ENCODE results near the gene CNOT2. TPM values are rescaled to one million over a fixed set of nuclear protein-coding genes. Genes with fewer than 3 reads are reported as not detected.

CNOT2 gene
- total RNA-seq, 1 experiment from 2014 or later: 49.3 TPM

DNA sequence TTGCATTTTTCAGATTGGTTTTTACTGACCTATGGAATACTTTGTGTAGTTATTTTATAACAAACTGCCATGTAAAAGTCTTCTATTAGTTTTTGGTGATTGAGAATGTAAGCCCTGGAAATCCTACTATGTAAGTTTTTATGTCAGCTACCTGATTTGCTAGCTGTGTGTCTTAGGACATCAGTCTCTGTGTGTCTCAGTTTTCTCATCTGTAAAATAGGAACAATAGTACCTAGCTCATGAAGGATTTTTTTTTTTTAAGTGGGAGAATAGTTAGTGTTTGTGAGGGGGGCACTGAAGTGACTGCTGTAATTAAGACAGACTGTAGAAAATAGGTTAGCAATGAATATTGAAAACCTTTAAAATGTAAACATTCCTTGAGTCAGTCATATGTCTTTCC is 70.9 kb downstream of the CNOT2 start:
- intact Hi-C loops (cut with micrococcal nuclease; ENCODE audit: unreplicated experiment) (no loop called here), in situ Hi-C loops (cut with HindIII; ENCODE audit: low pct_unique_long_range_greater_than_20kb, low sequenced_read_pairs) (no loop called here)
- POLR2A ChIA-PET: no interaction called here
- peaks cover 2% of the 10 kb centered on the region; the same call in 1 of the 2 replicates for H3K36me3 ChIP-seq (ENCODE audit: control insufficient read depth, insufficient read depth, low read length)
- DNase-seq (ENCODE audit: low read depth, low spot score) (no peak), ATAC-seq (no peak)
- no peaks in the 10 kb centered on the region for H3K27me3 ChIP-seq (ENCODE audit: control insufficient read depth, insufficient read depth, low read length)
- H3K27ac ChIP-seq (ENCODE audit: low read length): no peak overlapping the region
- no peaks in the 10 kb centered on the region for H3K4me1 ChIP-seq (ENCODE audit: control insufficient read depth, insufficient read depth, low read length)
- TF ChIP-seq, protein P1, sequence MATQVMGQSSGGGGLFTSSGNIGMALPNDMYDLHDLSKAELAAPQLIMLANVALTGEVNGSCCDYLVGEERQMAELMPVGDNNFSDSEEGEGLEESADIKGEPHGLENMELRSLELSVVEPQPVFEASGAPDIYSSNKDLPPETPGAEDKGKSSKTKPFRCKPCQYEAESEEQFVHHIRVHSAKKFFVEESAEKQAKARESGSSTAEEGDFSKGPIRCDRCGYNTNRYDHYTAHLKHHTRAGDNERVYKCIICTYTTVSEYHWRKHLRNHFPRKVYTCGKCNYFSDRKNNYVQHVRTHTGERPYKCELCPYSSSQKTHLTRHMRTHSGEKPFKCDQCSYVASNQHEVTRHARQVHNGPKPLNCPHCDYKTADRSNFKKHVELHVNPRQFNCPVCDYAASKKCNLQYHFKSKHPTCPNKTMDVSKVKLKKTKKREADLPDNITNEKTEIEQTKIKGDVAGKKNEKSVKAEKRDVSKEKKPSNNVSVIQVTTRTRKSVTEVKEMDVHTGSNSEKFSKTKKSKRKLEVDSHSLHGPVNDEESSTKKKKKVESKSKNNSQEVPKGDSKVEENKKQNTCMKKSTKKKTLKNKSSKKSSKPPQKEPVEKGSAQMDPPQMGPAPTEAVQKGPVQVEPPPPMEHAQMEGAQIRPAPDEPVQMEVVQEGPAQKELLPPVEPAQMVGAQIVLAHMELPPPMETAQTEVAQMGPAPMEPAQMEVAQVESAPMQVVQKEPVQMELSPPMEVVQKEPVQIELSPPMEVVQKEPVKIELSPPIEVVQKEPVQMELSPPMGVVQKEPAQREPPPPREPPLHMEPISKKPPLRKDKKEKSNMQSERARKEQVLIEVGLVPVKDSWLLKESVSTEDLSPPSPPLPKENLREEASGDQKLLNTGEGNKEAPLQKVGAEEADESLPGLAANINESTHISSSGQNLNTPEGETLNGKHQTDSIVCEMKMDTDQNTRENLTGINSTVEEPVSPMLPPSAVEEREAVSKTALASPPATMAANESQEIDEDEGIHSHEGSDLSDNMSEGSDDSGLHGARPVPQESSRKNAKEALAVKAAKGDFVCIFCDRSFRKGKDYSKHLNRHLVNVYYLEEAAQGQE (IDR thresholded peaks at IDR 0.05; ENCODE audit: insufficient read depth in 1 of 2, low read depth in 2 of 2, low read length in 1 of 2): no peak
- no peak for TF ChIP-seq SIN3A (IDR thresholded peaks at IDR 0.05; ENCODE audit: borderline replicate concordance, insufficient read depth, low read depth, low read length)
- no peak for TF ChIP-seq POLR2AphosphoS5 (IDR thresholded peaks at IDR 0.05; ENCODE audit: low read depth, low read length)
- TF ChIP-seq TCF7L2 (IDR thresholded peaks at IDR 0.05; ENCODE audit: low read depth, low read length): no peak
- TF ChIP-seq, protein P2, sequence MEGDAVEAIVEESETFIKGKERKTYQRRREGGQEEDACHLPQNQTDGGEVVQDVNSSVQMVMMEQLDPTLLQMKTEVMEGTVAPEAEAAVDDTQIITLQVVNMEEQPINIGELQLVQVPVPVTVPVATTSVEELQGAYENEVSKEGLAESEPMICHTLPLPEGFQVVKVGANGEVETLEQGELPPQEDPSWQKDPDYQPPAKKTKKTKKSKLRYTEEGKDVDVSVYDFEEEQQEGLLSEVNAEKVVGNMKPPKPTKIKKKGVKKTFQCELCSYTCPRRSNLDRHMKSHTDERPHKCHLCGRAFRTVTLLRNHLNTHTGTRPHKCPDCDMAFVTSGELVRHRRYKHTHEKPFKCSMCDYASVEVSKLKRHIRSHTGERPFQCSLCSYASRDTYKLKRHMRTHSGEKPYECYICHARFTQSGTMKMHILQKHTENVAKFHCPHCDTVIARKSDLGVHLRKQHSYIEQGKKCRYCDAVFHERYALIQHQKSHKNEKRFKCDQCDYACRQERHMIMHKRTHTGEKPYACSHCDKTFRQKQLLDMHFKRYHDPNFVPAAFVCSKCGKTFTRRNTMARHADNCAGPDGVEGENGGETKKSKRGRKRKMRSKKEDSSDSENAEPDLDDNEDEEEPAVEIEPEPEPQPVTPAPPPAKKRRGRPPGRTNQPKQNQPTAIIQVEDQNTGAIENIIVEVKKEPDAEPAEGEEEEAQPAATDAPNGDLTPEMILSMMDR (IDR thresholded peaks at IDR 0.05): no peak
- H3K9me3 ChIP-seq (ENCODE audit: control insufficient read depth, insufficient read depth, low read depth, low read length): no peaks in the 10 kb centered on the region
- BruUV-seq (replicated peaks): no TSS peak
- CTCF ChIA-PET: no interaction called here
- H3K4me3 ChIP-seq (ENCODE audit: low read depth in 2 of 2, low read length in 2 of 2): no peak overlapping the region

DNA sequence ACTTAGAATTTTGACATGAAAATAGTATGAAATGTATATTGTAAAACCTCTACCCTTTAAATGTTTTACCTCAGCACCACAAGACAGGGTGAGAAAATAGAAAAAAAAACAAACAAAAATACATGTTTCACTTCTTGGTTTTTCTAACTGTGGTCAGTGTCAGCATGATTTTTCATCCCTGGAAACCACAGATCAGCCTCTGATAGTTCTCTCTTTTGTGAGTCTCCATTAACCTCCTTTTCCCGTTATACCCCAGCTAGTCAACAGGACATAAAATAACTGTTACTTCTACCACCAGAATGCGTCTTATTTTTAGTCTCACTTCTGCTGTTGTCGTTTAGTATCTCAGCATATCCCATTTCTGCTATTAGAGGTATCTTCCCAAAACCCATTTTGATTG is 74.5 kb downstream of the CNOT2 start:
- BruUV-seq (replicated peaks): no TSS peak
- no peaks in the 10 kb centered on the region for H3K4me1 ChIP-seq (ENCODE audit: control insufficient read depth, insufficient read depth, low read length)
- H3K9me3 ChIP-seq (ENCODE audit: control insufficient read depth, insufficient read depth, low read depth, low read length): no peaks in the 10 kb centered on the region
- DNase-seq (ENCODE audit: low read depth, low spot score) (no peak), ATAC-seq (no peak)
- in situ Hi-C loops (cut with HindIII; ENCODE audit: low pct_unique_long_range_greater_than_20kb, low sequenced_read_pairs) (no loop called here), intact Hi-C loops (cut with micrococcal nuclease; ENCODE audit: unreplicated experiment) (no loop called here)
- ChIA-PET CTCF (no interaction called here), POLR2A (no interaction called here)
- no peak overlapping the region for H3K4me3 ChIP-seq (ENCODE audit: low read depth in 2 of 2, low read length in 2 of 2)
- TF ChIP-seq SIN3A (IDR thresholded peaks at IDR 0.05; ENCODE audit: borderline replicate concordance, insufficient read depth, low read depth, low read length) (no peak), POLR2AphosphoS5 (IDR thresholded peaks at IDR 0.05; ENCODE audit: low read depth, low read length) (no peak), TCF7L2 (IDR thresholded peaks at IDR 0.05; ENCODE audit: low read depth, low read length) (no peak)
- TF ChIP-seq, protein P1 (IDR thresholded peaks at IDR 0.05; ENCODE audit: insufficient read depth in 1 of 2, low read depth in 2 of 2, low read length in 1 of 2): no peak
- TF ChIP-seq, protein P2 (IDR thresholded peaks at IDR 0.05): no peak
- H3K27me3 ChIP-seq (ENCODE audit: control insufficient read depth, insufficient read depth, low read length): no peaks in the 10 kb centered on the region
- peaks cover 5% of the 10 kb centered on the region for H3K36me3 ChIP-seq (ENCODE audit: control insufficient read depth, insufficient read depth, low read length)
- H3K27ac ChIP-seq (ENCODE audit: low read length): no peak overlapping the region
